GM12875 (cell line): ENCODE data around the gene NXPH1.

Experiments used
- H3K4me3 ChIP-seq: one replicate; pipeline ENCODE4 v1.5.1; 2011; ENCODE audit warnings: low read depth, low read length, control low read depth
- TF ChIP-seq, protein P1 (sequence below): IDR thresholded peaks from 2 replicates; pipeline ENCODE4 v1.5.1; 2011; ENCODE audit warnings: low read depth, mild to moderate bottlenecking, control low read depth, inconsistent platforms, low read length, moderate library complexity, borderline replicate concordance; ENCODE audit not compliant: insufficient read depth

The NXPH1 gene

DNA sequence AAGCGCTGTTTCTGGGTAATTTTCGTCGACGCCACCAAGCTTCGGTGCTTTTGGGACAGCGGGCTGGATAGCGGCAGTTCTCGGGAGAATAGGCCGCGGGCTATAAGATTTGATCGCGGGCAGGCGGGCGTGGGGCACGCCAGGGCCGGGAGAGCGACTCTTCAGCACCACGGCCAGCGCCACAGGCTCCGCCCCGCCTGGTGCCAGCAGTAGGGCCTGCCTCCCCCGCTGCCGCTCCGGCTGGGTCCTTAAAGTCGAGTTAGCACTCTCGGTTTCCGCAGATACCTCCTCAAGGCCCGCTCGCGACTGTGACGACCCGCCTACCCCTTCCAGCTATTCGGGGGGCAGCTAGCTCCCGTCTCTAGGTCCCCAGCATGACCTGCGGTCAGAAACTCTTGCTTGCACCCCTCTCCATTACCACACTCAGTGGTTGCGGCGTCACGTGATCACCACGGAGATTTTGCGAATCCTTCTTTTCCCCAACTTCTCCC is 9.4 kb downstream of the NXPH1 start:
- H3K4me3 ChIP-seq: no peak overlapping the region
- TF ChIP-seq, protein P1, sequence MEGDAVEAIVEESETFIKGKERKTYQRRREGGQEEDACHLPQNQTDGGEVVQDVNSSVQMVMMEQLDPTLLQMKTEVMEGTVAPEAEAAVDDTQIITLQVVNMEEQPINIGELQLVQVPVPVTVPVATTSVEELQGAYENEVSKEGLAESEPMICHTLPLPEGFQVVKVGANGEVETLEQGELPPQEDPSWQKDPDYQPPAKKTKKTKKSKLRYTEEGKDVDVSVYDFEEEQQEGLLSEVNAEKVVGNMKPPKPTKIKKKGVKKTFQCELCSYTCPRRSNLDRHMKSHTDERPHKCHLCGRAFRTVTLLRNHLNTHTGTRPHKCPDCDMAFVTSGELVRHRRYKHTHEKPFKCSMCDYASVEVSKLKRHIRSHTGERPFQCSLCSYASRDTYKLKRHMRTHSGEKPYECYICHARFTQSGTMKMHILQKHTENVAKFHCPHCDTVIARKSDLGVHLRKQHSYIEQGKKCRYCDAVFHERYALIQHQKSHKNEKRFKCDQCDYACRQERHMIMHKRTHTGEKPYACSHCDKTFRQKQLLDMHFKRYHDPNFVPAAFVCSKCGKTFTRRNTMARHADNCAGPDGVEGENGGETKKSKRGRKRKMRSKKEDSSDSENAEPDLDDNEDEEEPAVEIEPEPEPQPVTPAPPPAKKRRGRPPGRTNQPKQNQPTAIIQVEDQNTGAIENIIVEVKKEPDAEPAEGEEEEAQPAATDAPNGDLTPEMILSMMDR: no peak

GRCh38 chr7:8443576-8444467 is 10.4 kb downstream of the NXPH1 start:
- TF ChIP-seq, protein P1: no peak
- no peak overlapping the region for H3K4me3 ChIP-seq

GRCh38 chr7:8444468-8444769 is 11.0 kb downstream of the NXPH1 start:
- H3K4me3 ChIP-seq: no peak overlapping the region
- TF ChIP-seq, protein P1: no peak; the same call in 1 of the 2 replicates

DNA sequence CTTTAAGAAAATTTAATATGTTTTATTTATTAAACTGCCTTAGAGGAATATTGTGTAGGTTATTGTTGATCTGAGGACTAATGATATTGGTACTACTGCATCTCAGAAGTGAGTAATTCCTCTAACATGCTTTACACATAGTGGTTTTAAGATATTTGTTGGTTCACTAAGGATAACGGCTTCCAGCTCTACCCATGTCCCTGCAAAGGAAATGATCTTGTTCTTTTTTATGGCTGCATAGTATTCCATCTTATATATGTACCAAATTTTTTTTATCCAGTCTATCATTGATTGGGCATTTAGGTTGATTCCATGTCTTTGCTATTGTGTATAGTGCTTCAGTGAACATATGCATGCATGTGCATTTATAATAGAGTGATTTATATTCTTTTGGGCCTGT is 20.1 kb downstream of the NXPH1 start:
- TF ChIP-seq, protein P1: no peak

DNA sequence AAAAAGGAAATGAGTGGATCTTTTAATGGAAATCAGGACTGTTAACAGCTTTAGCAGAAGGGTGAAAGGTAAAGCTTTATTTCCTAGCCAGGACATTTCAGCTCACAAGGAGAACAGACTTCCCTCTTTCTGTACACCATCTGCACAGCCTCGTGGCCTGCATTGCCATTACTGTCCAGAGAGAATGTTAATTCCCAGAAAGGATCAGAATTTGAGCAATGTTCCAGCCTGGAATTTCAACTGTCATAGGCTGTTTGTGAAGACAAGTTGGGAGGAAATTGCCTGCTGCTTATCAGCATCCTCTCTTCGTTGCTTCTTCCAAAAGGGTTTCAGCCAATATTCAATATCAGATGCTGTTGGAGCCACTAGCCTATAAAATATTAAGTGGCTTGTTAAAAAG is 22.0 kb downstream of the NXPH1 start:
- TF ChIP-seq, protein P1: no peak
- no peak overlapping the region for H3K4me3 ChIP-seq

More for the DNA sequence above, 20.1 kb downstream of the NXPH1 start:
- no peak overlapping the region for H3K4me3 ChIP-seq

DNA sequence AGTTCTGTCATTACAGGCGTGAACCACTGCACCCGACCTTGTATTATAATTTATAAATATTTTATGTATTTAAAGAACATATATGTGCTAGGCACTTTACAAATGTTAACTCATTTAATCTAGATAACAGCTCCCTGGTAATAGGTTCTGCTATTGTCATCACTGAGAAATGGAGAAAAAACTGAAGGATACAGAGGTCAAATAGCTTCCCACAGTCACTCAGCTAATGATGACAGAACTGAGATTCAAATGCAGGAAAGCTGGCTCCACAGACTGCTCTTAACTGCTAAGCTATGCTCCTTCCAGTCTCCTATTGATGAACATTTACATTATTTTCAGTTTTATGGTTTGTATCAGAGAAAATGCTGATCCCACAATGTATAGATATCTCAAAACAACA is 28.9 kb downstream of the NXPH1 start:
- H3K4me3 ChIP-seq: no peak overlapping the region
- TF ChIP-seq, protein P1: no peak

DNA sequence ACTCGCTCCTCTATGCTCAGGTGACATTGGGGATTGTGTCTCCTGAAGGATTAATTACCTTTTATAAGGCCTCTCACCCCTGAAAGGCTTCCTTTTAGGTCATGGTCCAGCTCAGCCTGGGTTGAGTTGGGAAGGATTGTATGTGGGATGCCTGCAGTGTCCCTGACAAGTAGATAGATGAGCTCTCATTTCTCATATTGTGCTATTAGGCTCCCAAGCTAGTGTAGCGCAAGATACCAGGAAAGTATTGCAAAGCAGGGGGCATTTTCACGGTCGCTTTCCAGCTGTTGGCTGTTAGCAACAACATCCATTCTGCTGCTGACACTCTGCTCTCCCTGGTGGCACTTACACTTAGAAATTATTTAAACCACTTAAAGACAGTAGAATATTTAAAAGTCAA is 31.9 kb downstream of the NXPH1 start:
- TF ChIP-seq, protein P1: no peak

More for the DNA sequence above, 31.9 kb downstream of the NXPH1 start:
- no peak overlapping the region for H3K4me3 ChIP-seq
